GM19468 (cell line): ENCODE data around the gene PBOV1.

Source experiments
- ATAC-seq: cut with Tn5 transposase; IDR thresholded peaks from one replicate; pipeline ENCODE4 v1.9.1; 2021; ENCODE audit warnings: mild to moderate bottlenecking, moderate library complexity, moderate number of reproducible peaks; ENCODE audit not compliant: unreplicated experiment; ENCODE audit errors: extremely low read depth

Gene PBOV1

GRCh38 chr6:138206862-138207261 is 11.4 kb downstream of the PBOV1 start:
- no peak for ATAC-seq

GRCh38 chr6:138205437-138206094 is 12.7 kb downstream of the PBOV1 start:
- no peak for ATAC-seq

GRCh38 chr6:138204792-138205384 is 13.4 kb downstream of the PBOV1 start:
- no peak for ATAC-seq

GRCh38 chr6:138204303-138204702 is 14.0 kb downstream of the PBOV1 start:
- ATAC-seq, result no peak

- no peak for ATAC-seq
Observed at GRCh38 chr6:138203315-138203714, 15.0 kb downstream of the PBOV1 start.

- ATAC-seq, result no peak
Observed at GRCh38 chr6:138201836-138202235, 16.5 kb downstream of the PBOV1 start.

- no peak for ATAC-seq
Observed at GRCh38 chr6:138198430-138199091, 19.7 kb downstream of the PBOV1 start.

GRCh38 chr6:138197570-138197969 is 20.7 kb downstream of the PBOV1 start:
- no peak for ATAC-seq

GRCh38 chr6:138196122-138196738 is 22.1 kb downstream of the PBOV1 start:
- ATAC-seq, result no peak

GRCh38 chr6:138194287-138194686 is 24.0 kb downstream of the PBOV1 start:
- ATAC-seq, result no peak

GRCh38 chr6:138188278-138188941 is 29.9 kb downstream of the PBOV1 start:
- ATAC-seq, result no peak

- no peak for ATAC-seq
Observed at GRCh38 chr6:138187156-138187555, 31.1 kb downstream of the PBOV1 start.

GRCh38 chr6:138184230-138184629 is 34.1 kb downstream of the PBOV1 start:
- ATAC-seq, result no peak

GRCh38 chr6:138183790-138184134 is 34.5 kb downstream of the PBOV1 start:
- no peak for ATAC-seq

- ATAC-seq, result no peak
Observed at GRCh38 chr6:138182939-138183789, 35.1 kb downstream of the PBOV1 start.

- no peak for ATAC-seq
Observed at GRCh38 chr6:138176652-138177232, 41.5 kb downstream of the PBOV1 start.

GRCh38 chr6:138175596-138175995 is 42.7 kb downstream of the PBOV1 start:
- no peak for ATAC-seq
